Suprapubic skin (tissue), 4 donors: ENCODE measurements around the gene TRIM41. TPM values are rescaled to one million over a fixed set of nuclear protein-coding genes. Genes with fewer than 3 reads are reported as not detected.
"Not testable (repeated sequence)": the region's sequence is repeated elsewhere in the genome, so short reads cannot be mapped to it uniquely, and the experiment has no call there.

Experiments used
- DNase-seq, 2 donors: peaks; one replicate each; pipeline ENCODE4 v3.0.0-alpha.2; 2019; ENCODE audit warnings: low spot score in 2 of 2
- H3K27ac ChIP-seq: fragments of 200-600 bp; sonication (generic); one replicate; pipeline ENCODE4 v1.5.1; 2019
- H3K27me3 ChIP-seq: fragments of 200-600 bp; sonication (generic); one replicate; pipeline ENCODE4 v1.5.1; 2019
- H3K36me3 ChIP-seq: fragments of 200-600 bp; sonication (generic); one replicate; pipeline ENCODE4 v1.5.1; 2019
- H3K4me1 ChIP-seq: fragments of 200-600 bp; sonication (generic); one replicate; pipeline ENCODE4 v1.5.1; 2019
- H3K4me3 ChIP-seq: fragments of 200-600 bp; sonication (generic); one replicate; pipeline ENCODE4 v1.5.1; 2019; ENCODE audit warnings: mild to moderate bottlenecking
- H3K9me3 ChIP-seq: fragments of 200-600 bp; sonication (generic); one replicate; pipeline ENCODE4 v1.5.1; 2019
- EP300 ChIP-seq: sonication (generic); formaldehyde crosslinking; IDR thresholded peaks from one replicate; pipeline ENCODE4 v1.6.1; 2017; ENCODE audit warnings: antibody characterized with exemption
- POLR2A ChIP-seq, 2 donors: fragments of 450-650 bp; IDR thresholded peaks; one replicate each; pipeline ENCODE4 v1.6.1; 2017; ENCODE audit warnings: antibody characterized with exemption in 2 of 2, mild to moderate bottlenecking in 2 of 2, moderate library complexity in 2 of 2
- POLR2AphosphoS5 ChIP-seq, 3 donors: sonication (generic); formaldehyde crosslinking; IDR thresholded peaks; one replicate each; pipeline ENCODE4 v1.6.1; 2017; ENCODE audit warnings: antibody characterized with exemption in 3 of 3
- WGBS: methylation state at CpG from one replicate; pipeline ENCODE4 v1.1.5; 2018; 5-methylcytosine and 5-hydroxymethylcytosine counted together
- total RNA-seq, 4 donors: library from RNA; depleted of rRNA; stranded (reverse); fragments of >200 nt; gene quantifications; one replicate each; pipeline ENCODE4 v1.1.0, GENCODE V29; 2016
- TF ChIP-seq, protein P1 (sequence below), 2 donors: fragments of 200-600 bp in 1 of 2; fragments of 450-650 bp in 1 of 2; sonication (generic) in 1 of 2; IDR thresholded peaks; one replicate each; pipeline ENCODE4 v1.5.1; 2016 to 2019; ENCODE audit warnings: antibody characterized with exemption in 2 of 2, mild to moderate bottlenecking in 1 of 2, moderate library complexity in 1 of 2

The TRIM41 gene
- total RNA-seq, 4 donors from 2014 or later: 13.3 to 23.3 (median 16.2) TPM

DNA sequence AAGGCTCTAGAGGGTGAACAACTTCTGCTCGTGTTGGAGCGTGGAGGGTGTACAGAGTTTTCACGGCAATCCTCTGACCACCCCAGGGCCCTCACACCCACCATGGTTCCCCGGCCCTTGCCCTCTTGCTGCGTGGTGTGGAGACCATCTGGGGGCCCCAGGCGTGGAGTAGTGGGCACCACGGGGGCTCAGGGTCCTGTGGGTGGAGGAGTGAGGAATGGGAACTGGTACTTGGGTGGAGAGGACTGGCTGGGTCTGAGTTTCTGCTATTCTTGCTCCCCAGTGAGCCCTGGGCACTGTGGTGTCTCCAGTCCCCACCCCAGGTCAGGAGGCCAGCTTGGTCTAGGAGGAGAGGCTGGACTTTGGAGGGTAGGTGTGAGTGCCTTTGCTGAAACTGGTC lies 59.8 kb downstream of the TRIM41 start:
- DNase-seq: peak in 1 of 2 donors; percentile 63
- 92% methylated on average over 3 of the region's 7 CpGs for WGBS
- no peaks in the 10 kb centered on the region for H3K27me3 ChIP-seq

DNA sequence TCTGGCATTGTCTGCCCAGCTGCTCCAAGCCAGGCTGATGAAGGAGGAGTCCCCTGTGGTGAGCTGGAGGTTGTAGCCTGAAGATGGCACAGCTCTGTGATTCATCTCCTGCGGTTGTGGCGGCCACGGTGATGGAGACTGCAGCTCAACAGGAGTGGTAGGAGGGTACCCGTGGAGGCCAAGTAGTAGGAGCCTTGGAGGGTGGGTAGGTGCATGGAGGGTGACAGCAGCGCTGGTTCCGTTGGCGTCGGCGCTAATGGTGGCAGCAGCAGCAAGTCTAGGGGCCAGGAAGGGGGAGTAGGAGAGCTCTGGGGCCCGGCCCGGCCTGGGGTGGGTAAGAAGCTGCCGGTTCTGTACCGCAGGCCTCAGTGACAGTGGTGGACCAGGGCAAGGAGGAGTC lies 60.3 kb downstream of the TRIM41 start:
- Histone ChIP-seq H3K27ac (no peak overlapping the region), H3K4me3 (no peak overlapping the region), H3K36me3 (no peaks in the 10 kb centered on the region), H3K9me3 (no peaks in the 10 kb centered on the region), H3K4me1 (no peaks in the 10 kb centered on the region), H3K27me3 (no peaks in the 10 kb centered on the region)
- TF ChIP-seq POLR2AphosphoS5 (IDR thresholded peaks at IDR 0.05) (no peak), EP300 (no peak), POLR2A (IDR thresholded peaks at IDR 0.05) (no peak)
- TF ChIP-seq, protein P1, sequence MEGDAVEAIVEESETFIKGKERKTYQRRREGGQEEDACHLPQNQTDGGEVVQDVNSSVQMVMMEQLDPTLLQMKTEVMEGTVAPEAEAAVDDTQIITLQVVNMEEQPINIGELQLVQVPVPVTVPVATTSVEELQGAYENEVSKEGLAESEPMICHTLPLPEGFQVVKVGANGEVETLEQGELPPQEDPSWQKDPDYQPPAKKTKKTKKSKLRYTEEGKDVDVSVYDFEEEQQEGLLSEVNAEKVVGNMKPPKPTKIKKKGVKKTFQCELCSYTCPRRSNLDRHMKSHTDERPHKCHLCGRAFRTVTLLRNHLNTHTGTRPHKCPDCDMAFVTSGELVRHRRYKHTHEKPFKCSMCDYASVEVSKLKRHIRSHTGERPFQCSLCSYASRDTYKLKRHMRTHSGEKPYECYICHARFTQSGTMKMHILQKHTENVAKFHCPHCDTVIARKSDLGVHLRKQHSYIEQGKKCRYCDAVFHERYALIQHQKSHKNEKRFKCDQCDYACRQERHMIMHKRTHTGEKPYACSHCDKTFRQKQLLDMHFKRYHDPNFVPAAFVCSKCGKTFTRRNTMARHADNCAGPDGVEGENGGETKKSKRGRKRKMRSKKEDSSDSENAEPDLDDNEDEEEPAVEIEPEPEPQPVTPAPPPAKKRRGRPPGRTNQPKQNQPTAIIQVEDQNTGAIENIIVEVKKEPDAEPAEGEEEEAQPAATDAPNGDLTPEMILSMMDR (IDR thresholded peaks at IDR 0.05): no peak
- DNase-seq: peak in 1 of 2 donors; percentile 64
- WGBS: 94% methylated on average over 13 of the region's 13 CpGs

More for the DNA sequence above, 59.8 kb downstream of the TRIM41 start:
- H3K4me3 ChIP-seq: no peak overlapping the region
- TF ChIP-seq POLR2AphosphoS5 (IDR thresholded peaks at IDR 0.05) (no peak), EP300 (no peak), POLR2A (IDR thresholded peaks at IDR 0.05) (no peak)
- TF ChIP-seq, protein P1 (IDR thresholded peaks at IDR 0.05): no peak
- H3K27ac ChIP-seq: no peak overlapping the region
- no peaks in the 10 kb centered on the region for H3K9me3 ChIP-seq
- no peaks in the 10 kb centered on the region for H3K36me3 ChIP-seq
- H3K4me1 ChIP-seq: no peaks in the 10 kb centered on the region

DNA sequence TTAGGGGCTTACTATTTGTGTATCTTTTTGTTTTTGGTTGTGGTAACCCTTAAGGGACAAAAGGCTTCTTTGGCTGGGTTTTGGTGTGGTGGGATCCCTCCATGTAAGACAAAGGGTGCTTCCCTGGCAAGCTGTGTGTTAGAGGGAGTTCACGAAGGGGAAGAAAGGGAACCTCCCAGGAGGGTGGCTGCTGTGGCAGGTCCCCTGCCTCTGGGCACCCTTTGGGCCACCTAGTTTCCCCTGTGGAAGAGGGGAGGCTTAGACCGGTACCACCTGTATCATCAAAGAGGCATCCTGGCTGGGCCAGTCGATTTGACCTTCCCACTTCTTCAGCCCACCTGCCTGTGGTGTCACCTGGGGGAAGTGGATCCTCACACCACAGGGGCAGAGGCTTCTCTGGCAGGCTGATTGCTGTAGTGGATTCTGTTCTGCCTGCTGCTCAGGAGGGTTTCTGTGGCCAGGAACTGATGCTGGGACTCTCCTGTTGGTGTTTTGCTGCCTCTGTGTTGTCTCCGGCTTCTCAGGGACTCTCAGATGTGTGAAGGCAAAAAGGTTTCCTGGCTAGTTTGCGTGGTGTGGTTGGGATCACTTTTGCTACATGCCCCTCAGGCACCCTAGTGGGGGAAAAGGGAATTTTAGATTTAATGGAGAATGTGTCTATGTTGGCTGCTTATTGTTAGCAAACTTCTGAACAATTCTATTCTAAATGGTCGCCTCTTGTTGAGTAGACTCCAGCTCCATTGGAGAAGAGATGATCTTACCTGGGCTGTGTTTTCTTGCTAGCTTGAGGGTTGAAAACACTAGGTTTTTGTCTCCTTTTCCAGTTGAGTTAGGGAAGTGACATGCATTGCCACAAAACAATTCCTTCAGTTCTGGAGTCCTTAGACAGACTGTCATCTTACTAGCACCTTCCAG lies 61.0 kb downstream of the TRIM41 start:
- H3K27me3 ChIP-seq, H3K9me3 ChIP-seq, H3K4me3 ChIP-seq, H3K36me3 ChIP-seq, H3K27ac ChIP-seq, H3K4me1 ChIP-seq: not testable (repeated sequence)
- 83% methylated on average over 4 of the region's 6 CpGs for WGBS
- peak in 1 of 2 donors; percentile 50 for DNase-seq

Other genes with a start within 250 kb of the TRIM41 start
- not detected for gene BTNL3, start 234.4 kb upstream of the TRIM41 start, total RNA-seq
- gene BTNL9, start 183.0 kb upstream of the TRIM41 start, total RNA-seq: 10 to 100 TPM; 13.4 to 98.3 (median 27.7) TPM
- not detected for gene OR2V1, start 92.1 kb upstream of the TRIM41 start, total RNA-seq
- gene OR2V2, start 75.7 kb upstream of the TRIM41 start, total RNA-seq: not detected
- gene TRIM7, start 18.1 kb upstream of the TRIM41 start, total RNA-seq: 10 to 100 TPM; 52.0 to 79.0 (median 69.4) TPM
- 1,000 to 10,000 TPM; 2,440 to 4,496 (median 3,996) TPM for gene RACK1, start 20.6 kb downstream of the TRIM41 start, total RNA-seq
- 10 to 100 TPM in 2 of 4 donors, 1 to 10 TPM in 2; 6.7 to 15.4 (median 10.1) TPM for gene TRIM52, start 37.9 kb downstream of the TRIM41 start, total RNA-seq
- not detected for gene OR4F3, start 144.0 kb downstream of the TRIM41 start, total RNA-seq